ENCODE data around the gene MGAT5.
A peak's percentile ranks its signal among the peaks of the same experiment; 100 is the strongest.

Gene MGAT5

DNA sequence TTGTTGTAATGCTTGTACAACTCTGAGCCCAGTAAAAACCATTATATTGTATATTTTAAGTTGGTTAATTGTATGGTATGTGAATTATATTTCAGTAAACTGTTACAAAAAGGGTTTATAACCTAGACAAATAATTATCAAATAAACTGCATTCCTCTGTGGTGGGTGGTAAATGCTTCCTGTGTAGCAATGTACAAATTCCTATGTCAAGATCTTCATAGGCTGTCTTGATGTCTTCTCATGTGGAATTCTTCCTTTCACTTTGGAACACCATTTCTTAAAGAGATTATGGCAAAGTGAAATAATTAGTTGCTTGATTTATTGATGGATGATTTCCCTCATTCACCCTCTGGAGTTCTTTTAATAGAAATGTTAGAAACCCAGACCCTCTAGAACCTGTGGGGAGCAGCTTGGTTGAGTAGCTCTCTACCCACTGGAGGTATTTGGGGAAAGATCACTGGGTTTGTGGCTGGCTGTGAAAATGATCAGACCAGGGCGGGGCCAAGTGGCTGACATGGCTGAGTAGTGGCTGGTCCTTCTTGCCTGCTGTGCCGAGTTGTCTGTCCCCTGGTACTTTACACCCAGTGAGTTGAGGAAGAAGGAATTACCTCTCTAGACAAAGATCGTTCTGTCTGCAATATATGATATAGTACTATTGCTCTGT, 22.4 kb upstream of the MGAT5 start:
- intact Hi-C loops (cut with DNase I), result no loop called here
- no peak for DNase-seq

DNA sequence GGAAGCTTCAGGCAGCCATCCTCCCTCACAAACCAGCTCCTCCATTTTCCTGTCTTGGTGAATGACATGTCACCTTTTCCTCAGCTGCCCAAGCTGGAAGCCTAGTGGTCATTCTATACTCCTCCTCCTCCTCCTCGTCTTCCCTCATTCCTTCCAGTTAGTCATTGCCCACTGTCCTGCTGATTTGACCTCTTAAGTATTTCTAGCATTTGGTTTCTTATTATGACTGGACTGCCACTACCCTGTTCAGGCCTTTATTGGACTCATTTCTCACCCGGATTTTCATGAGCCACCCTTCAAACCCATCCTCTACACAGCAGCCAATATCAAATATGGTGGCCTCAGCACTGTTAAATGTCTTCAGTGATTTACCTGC, 21.9 kb upstream of the MGAT5 start:
- DNase-seq, result no peak

DNA sequence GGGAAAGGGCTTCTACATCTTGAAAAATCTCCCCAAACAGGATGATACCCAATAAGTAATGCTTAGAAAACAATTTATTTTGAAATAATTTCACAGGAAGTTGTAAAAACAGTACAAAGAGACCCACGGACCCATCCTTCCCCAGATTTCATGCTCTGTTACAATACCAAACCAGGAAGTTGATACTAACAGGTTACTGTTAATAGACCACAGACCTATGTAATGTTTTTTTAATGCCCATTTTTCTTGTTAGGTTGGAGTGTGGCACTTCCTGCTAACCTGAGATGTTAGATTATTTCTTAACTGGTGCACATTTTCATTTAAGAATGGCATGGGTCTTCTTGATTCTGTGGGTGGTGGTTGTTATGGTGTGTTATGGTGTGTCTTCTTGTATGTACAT, 21.4 kb upstream of the MGAT5 start:
- intact Hi-C loops (cut with DNase I), result no loop called here
- DNase-seq, result no peak

More for the DNA sequence above, 21.9 kb upstream of the MGAT5 start:
- intact Hi-C loops (cut with DNase I), result no loop called here

DNA sequence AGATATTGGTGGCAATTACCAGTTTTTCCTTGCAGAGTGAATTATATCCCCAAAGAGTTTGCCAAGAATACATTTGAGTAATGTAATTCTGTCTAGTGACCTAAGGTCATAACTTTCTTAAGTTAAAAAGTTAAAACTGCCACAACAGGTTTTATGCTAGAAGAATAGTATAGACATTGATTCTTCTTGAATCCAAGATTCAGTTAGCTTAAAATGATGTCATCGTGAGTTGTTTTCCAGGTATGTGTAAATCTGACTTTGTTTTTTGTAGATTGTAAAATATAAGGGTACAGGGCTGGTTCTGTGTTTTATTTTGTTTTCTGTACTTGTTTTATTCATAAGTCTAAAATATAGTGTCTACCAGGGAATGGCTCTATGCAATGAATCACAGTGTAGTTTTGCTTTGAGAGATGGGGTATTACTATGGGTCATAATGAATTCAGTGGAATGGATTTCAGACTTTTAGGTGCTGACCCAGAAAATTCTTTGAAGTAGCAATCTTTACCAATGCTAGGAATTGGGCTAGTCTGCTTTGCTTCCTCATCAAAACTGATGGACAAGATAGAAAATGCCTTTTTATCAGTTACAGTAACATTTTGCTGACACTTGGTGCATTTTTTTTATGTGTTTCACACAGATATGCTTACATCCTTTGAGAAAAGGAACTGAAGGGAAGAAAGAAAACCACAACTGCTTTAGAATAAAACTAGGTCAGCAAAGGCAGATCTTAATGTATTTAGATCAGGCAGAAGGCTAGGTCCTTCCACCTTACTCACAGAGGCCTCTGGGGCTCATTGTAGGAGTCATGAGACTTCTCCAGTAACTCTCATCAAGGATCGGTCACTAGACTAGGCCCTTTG, 20.8 kb upstream of the MGAT5 start:
- no peak for DNase-seq
- intact Hi-C loops (cut with DNase I), result no loop called here

DNA sequence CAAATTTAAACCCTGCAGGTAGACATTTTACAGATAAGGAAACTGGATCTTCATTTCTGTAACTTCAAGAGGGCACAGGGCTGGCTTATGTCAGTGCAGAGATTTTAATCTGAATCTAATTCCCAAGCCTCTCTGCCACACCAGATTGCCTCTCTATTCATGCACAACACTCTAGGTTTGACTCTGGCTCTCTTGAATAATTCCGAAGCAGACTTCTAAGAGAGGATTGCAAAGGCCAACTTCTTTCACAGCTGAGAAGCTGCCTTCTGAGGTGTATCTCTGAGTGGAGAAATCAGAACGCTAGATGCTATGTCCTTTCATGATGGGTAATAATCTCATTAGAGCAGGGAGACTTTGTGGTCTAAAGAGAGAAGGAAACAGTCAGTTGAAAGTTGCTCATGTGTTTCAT, 20.1 kb upstream of the MGAT5 start:
- intact Hi-C loops (cut with DNase I), result no loop called here
- DNase-seq, result no peak

DNA sequence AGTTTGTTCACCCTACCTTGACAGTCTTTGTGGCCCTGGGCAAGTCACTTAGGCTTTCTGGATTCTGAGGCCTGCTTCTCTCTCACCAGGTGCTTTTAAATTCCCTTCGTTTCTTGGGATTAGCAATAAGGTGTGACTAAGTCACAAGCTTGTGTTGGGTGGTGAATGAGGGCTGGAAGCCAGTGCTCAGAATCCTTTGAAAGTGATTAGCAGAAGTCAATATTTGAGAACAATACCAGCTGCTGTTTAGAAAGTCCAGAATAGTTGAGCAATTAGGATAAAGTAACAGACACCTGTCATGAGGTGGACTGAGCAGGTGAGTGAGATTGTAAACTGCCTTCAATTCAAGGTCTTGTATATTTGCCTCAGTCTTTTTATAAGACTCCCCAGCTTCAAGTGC, 19.3 kb upstream of the MGAT5 start:
- intact Hi-C loops (cut with DNase I), result no loop called here
- DNase-seq, result no peak

DNA sequence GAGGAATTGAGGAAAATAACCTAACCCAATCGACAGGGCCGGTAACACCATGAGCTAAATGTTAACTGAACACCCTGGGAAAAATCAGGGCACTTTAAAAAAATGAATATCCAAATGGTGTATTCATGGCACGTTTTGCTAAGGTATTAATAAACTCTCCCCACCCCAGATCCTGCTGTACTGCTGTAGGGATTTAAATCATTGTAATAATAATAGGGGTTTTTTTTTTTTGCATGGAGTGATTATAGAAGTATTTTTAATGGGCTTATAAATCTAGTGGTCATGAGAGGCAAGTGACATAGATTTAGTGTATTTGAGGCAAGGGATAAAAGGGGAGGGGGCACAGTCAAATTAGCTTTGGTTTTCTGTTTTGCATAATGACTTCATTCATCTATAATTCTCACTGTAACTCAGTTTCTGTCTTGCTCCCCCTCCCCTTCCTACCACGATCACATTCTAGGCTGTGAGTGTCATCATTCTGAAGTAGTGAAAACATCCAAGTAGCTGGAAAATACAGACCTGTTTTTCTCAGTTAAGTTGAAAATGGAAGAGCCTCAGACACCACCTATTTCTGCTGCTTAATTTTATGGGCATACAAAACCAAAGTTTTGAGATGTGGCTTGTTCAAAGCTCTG, 18.2 kb upstream of the MGAT5 start:
- no peak for DNase-seq
- intact Hi-C loops (cut with DNase I), result no loop called here

DNA sequence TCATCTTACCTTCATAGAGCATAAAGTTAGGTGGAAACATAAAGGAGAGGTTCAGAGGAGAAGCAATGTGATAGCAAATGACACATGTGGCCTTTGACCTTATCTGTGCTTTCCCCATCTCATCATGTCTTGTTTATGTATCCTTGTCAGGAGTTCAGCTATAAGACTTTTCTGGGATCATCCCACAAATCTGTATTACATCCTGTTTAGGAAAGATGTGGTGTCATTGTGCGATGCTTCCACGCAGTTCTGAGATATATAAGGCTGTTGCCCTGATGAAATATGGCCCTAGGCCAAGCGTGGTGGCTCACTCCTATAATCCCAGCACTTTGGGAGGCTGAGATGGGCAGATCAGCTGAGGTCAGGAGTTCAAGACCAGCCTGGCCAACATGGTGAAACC, 15.5 kb upstream of the MGAT5 start:
- no peak for DNase-seq
- intact Hi-C loops (cut with DNase I), result no loop called here

DNA sequence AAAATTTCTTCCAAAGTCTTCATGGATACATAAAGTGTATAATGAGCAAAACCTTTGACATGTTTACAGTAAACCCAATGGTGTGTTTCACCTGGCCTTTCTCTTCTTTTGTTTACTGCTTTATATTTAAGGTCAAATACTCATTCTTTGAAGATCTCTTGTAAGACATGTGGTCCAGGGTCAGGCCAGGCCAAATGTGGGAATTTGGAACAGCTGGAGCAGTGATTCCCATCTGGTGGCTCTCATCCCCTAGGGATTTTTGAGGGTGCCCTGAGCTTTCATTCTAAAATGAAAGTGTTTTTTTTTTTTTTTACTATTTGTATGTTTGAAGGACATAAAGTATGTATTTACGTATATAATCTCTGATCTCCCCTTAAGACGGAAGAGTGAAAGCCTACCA, 13.8 kb upstream of the MGAT5 start:
- intact Hi-C loops (cut with DNase I), result loop anchor here (10.0 kb wide), 1 partner anchor 355 kb away; no protein-coding TSS in a partner anchor
- no peak for DNase-seq

DNA sequence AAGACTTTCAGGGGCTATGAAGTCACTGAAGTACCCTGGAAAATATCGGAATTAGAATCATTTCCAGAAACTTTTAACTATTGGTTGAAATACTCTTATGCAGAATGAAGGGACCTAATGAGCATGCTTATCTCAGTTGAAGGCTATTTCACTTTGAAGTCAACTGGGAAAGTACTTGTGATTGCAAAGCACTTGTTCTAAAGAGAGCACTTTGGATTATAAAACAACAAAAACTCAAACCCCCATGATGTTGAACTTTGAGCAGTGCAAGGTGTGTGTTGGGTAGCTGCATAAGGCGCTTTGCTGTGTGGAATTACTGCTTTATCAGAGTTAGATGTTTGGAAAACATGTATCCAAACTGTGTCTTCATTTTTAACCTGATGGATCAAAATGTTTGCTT, 12.0 kb upstream of the MGAT5 start:
- DNase-seq, result no peak
- intact Hi-C loops (cut with DNase I), result loop anchor here (10.0 kb wide), 1 partner anchor 357 kb away; no protein-coding TSS in a partner anchor

DNA sequence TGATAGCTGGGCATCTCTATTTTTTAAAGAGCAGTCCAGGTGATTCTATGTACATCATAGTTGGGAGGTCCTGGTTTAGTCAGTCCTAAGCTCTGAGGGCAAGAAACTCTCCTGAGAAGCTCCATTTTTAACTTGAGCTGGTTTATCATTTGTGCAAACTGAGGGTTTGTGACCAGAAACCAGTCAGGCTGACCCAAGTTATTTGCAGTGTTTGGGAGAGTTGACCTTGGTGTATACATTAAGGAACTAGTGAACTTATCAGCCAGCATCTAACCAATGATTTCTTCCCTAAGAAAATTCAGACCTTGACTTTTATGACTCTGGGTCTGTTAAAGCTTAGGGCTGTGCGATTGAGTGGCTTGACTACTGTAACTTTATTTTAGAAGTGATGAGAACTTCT, 10.6 kb upstream of the MGAT5 start:
- no peak for DNase-seq
- intact Hi-C loops (cut with DNase I), result loop anchor here (10.0 kb wide), 1 partner anchor 358 kb away; no protein-coding TSS in a partner anchor

DNA sequence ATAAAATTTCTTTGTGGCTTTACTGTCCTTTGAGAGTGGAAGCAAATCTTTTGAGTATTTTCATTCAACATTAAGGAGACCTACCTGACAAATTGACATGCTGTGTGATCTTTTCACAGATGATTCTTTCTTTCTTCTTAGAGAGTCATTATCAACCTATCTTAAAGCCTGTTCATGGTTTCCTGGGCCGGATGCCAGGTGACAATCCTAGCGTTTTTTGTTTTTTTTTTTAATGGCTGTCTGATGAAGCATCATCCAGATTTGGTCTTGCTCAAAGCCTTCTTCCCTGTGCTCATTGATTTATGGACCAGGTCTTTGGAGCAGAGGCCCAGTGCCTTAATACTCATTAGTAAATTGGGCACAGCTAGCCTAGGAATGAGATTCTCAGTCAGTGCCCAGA, 9.8 kb upstream of the MGAT5 start:
- DNase-seq, result no peak
- intact Hi-C loops (cut with DNase I), result loop anchor here (10.0 kb wide), 1 partner anchor 359 kb away; no protein-coding TSS in a partner anchor

DNA sequence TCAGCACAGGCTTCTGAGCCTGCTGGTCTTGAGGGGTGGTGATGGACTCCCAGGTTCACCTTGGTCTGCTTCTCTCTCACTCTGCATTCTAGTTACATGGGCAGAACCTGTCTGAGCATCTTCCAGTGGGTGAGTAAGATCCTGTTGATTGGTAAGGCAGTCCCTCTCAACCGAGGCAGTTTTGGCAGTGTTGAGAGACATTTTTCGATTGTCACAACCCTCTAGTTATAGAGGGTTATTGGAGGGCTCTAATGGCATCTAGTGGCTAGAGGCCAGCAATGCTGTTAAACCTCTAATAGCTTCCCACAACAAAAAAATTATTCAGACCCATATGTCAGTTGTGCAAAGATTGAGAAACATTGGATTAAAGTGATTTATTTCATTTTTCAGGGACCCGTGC, 9.3 kb upstream of the MGAT5 start:
- intact Hi-C loops (cut with DNase I), result loop anchor here (10.0 kb wide), 1 partner anchor 360 kb away; no protein-coding TSS in a partner anchor
- DNase-seq, result no peak

DNA sequence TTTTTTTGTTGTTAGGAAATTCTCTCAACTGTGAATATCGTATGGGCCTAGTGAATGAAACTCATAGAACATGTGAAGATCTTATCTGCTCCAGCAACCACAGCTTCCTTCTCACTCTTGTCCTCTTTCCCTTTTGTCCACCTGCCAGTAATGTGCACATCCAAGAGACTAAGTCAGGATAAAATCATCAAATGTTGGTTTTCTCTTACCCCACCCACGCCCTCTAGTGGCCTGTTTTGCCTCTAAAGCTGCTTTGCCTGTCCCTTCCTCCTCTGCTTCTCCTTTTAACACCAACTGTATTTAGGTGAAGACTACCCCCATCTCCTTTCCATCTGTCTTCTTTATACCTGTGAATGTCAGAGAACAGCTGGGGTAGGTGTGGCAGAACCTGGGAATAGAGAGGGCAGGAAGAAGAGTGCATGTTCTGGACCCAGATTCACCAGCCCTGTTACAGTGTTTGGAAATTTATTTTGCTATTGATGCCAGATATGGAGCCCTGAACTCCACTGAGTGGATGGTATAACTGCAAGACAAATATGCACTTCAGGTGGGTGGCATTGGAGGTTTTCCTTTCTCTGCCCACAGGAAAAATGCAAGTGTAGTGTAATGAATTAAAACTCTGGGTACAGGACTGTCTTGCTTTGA, 8.4 kb upstream of the MGAT5 start:
- intact Hi-C loops (cut with DNase I), result loop anchor here (1.0 to 10.0 kb wide), 2 partner anchors 126 to 361 kb away; no protein-coding TSS in a partner anchor
- peak; percentile 36 to 92 (median 84) for DNase-seq

DNA sequence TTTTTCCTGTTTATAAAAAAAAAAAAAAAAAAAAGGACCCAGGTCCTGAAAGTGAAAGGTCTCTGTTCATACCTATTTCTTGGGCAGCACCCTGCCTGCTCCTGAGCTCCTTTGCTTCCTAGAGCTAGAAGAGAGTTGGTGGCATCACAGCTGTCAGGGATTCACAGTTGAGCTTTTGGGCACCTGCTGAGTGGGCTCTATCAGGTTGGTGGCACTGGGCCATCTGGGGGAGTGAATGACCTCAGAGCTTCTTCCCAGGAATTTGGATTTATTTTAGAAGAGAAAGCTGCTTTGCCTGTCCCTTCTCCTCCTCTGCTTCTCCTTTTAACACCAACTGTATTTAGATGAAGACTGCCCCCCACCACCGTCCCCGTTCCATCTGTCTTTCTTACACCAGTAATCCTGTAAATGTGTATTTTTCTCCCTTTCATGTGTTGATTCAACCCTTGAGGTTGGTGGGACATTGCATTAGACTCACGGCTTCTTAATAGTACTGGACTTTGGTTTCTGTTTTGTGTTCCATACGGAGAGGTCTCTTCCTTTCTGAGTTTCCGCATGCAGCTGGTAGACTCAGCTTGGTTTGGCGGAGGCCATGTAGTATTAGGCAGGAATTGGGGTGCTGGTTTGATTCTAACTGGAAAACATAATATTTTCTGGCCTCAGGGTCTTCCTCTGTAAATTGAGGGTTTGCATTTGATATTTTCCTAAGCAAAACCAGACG, 7.6 kb upstream of the MGAT5 start:
- DNase-seq, result peak in 1 of 10 donors; percentile 75

DNA sequence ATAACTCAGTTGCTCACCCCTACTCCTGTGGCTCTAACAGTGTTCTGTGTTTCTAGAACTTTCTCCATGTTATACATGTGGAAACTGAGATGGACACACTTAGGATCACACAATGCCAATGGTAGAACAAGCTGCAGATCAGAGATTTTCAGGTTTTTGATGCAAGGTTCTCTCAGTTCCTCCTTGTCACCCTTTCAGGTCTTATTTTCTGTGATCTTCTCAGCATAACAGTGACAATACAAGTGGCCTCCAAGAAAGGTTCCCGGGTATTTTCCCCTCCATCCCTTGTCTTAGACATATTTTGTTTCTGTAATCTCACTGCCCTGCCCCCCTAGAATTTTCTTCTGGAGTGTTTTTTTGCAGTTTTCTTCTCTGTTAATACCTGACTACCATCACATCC, 6.2 kb upstream of the MGAT5 start:
- intact Hi-C loops (cut with DNase I), result loop anchor here (10.0 kb wide), 1 partner anchor 363 kb away; no protein-coding TSS in a partner anchor
- no peak for DNase-seq

More for the DNA sequence above, 7.6 kb upstream of the MGAT5 start:
- intact Hi-C loops (cut with DNase I), result loop anchor here (1.0 to 10.0 kb wide), 2 partner anchors 166 to 362 kb away; no protein-coding TSS in a partner anchor

DNA sequence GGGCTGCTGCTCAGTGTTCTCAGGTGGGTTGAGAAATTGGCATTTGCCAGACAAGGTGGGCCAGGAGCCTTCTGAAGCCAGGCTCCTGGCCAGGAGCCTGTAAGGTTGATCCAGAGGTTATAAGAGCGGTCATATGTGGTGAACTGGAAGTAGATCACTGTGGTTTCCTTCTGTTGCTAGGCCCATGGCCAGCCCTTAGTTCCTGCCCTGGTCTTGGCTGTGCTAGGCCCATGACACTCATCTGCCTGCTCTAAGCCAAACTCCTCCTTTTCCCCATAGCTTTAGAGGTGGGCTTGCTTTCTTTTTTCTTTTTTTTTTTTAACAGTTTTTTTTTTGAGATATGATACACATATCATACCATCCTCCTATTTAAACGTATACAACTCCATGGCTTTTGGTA, 5.0 kb upstream of the MGAT5 start:
- no peak for DNase-seq
- intact Hi-C loops (cut with DNase I), result loop anchor here (10.0 kb wide), 1 partner anchor 364 kb away; no protein-coding TSS in a partner anchor

DNA sequence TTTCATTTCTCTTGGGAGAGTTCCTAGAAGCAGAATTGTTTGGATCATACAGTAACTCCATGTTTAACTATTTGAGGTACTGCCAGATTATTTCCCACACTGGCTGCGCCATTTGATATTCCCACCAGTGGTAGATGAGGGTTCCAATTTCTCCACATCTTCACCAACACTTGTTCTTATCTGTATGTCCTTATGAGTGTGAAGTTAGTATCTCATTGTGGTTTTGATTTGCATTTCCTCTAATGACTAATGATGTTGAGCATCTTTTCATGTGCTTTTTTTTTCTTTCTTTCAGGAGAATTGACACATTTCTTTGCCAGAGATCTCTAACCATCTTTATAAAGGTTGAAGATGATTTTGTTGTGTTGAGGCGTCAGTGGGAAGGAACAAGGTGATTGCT, 4.1 kb upstream of the MGAT5 start:
- no peak for DNase-seq
- intact Hi-C loops (cut with DNase I), result loop anchor here (10.0 kb wide), 1 partner anchor 365 kb away; no protein-coding TSS in a partner anchor

DNA sequence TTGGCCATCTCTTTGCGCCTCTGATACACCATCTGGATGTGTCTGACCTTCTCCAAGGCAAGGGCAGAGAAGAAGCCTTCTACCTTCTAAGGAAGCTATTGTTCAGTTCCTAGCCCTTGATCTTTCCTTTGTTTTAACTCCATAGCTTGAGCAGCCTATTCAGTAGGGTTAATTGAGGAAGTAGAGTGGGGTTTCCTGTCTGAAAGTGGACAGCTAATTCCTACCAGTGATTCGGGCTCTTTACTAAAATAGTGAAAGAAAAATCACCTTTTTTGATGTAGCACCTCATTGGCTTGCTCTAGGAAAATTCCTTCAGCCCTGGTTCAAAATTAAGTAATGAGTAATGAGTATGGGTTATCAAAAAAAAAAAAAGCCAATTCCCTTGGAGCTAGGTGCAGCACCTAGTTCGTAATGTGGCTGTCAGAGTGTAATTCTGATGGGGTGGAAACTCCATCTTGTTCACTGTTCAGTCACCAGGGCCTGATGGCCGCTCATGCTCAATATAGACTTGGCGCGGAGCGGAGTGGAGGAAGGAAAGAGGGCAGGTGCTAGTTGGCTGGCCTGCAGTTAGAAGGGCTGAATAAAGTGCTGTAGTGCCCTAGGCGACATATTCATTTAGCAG, 2.9 kb upstream of the MGAT5 start:
- DNase-seq, result no peak
- intact Hi-C loops (cut with DNase I), result no loop called here
